B cell (primary cell): Measurements from ENCODE around the gene IL12RB1. TPM values are rescaled to one million over a fixed set of nuclear protein-coding genes. Genes with fewer than 3 reads are reported as not detected.

ENCODE experiments used
- ATAC-seq: fragments of 200-7000 bp; cut with Tn5 transposase; one replicate; pipeline ENCODE4 v1.10.0; 2021; ENCODE audit warnings: low read depth, mild to moderate bottlenecking, moderate number of reproducible peaks, moderate library complexity
- CTCF ChIA-PET: fragments of 350-600 bp; sonication (Branson Sonifier 250); formaldehyde crosslinking; loops from one replicate; lab custom pipeline; 2021; ENCODE audit warnings: antibody characterized with exemption, inconsistent platforms; lab: Charles Lee
- POLR2A ChIA-PET: fragments of 350-600 bp; sonication (Branson Sonifier 250); formaldehyde crosslinking; loops from one replicate; lab custom pipeline; 2021; ENCODE audit warnings: antibody characterized with exemption; lab: Charles Lee
- DNase-seq: peaks from one replicate; pipeline ENCODE4 v3.0.0; 2013
- H2AFZ ChIP-seq: 2 replicates; pipeline ENCODE4 v1.6.1; 2012; ENCODE audit warnings: mild to moderate bottlenecking, low read depth, low read length; ENCODE audit not compliant: insufficient read depth, poor library complexity, severe bottlenecking
- H3K27ac ChIP-seq, 2 donors: 1 replicate in 1 of 2; 2 replicates in 1 of 2; pipeline ENCODE4 v1.5.1; 2012 to 2013; ENCODE audit warnings: low read length in 2 of 2, mild to moderate bottlenecking in 2 of 2, moderate library complexity in 1 of 2
- H3K27me3 ChIP-seq, 4 experiments: fragments of 200-600 bp in 1 of 4; sonication (generic) in 1 of 4; replicated peaks in 1 of 4; 1 replicate in 2 of 4; 2 replicates in 2 of 4; pipeline versions ENCODE4 v1.6.1 to v1.7.0; 2013 to 2016; ENCODE audit warnings: low read length in 3 of 4, mild to moderate bottlenecking in 2 of 4, mixed read lengths in 1 of 4, moderate library complexity in 1 of 4; ENCODE audit not compliant: insufficient read depth in 4 of 4, control insufficient read depth in 3 of 4; ENCODE audit errors: control extremely low read depth in 1 of 4
- H3K36me3 ChIP-seq, 2 experiments: replicated peaks in 1 of 2; 1 replicate in 1 of 2; 2 replicates in 1 of 2; pipeline versions ENCODE4 v1.6.1 to v1.7.1; 2013; ENCODE audit warnings: low read length in 1 of 2; ENCODE audit not compliant: insufficient read depth in 2 of 2, control insufficient read depth in 1 of 2; ENCODE audit errors: control extremely low read depth in 1 of 2, extremely low read depth in 1 of 2
- H3K4me1 ChIP-seq, 2 donors: fragments of 200-600 bp in 1 of 2; sonication (generic) in 1 of 2; 1 replicate in 1 of 2; 2 replicates in 1 of 2; pipeline versions ENCODE4 v1.5.1 to v1.6.1; 2013 to 2017; ENCODE audit warnings: low read length in 2 of 2; ENCODE audit not compliant: control insufficient read depth in 2 of 2, insufficient read depth in 2 of 2
- H3K4me2 ChIP-seq: replicated peaks from 2 replicates; pipeline ENCODE3; 2012; ENCODE audit warnings: mild to moderate bottlenecking, low read depth, low read length; ENCODE audit not compliant: poor library complexity, severe bottlenecking
- H3K4me3 ChIP-seq, 5 experiments: fragments of 200-600 bp in 1 of 5; sonication (generic) in 1 of 5; 1 replicate in 3 of 5; 2 replicates in 2 of 5; pipeline versions ENCODE4 v1.5.1 to v1.7.0; 2011 to 2016; ENCODE audit warnings: low read length in 4 of 5, mild to moderate bottlenecking in 4 of 5, low read depth in 2 of 5, control low read depth in 1 of 5, moderate library complexity in 1 of 5; ENCODE audit not compliant: insufficient read depth in 1 of 5; ENCODE audit errors: control extremely low read depth in 1 of 5, extremely low read depth in 1 of 5
- H3K79me2 ChIP-seq: fragments of 200-600 bp; sonication (generic); one replicate; pipeline ENCODE4 v1.6.0; 2016; ENCODE audit warnings: low read length; ENCODE audit not compliant: control insufficient read depth, insufficient read depth
- H3K9ac ChIP-seq: fragments of 200-600 bp; sonication (generic); 2 replicates; pipeline ENCODE4 v1.6.1; 2017; ENCODE audit warnings: mild to moderate bottlenecking, low read length, moderate library complexity
- H3K9me3 ChIP-seq, 3 donors: one replicate each; pipeline versions ENCODE4 v1.6.1 to v1.7.1; 2013; ENCODE audit warnings: low read length in 2 of 3; ENCODE audit not compliant: control insufficient read depth in 2 of 3, insufficient read depth in 1 of 3; ENCODE audit errors: control extremely low read depth in 1 of 3
- H4K20me1 ChIP-seq: 2 replicates; pipeline ENCODE4 v1.6.0; 2012; ENCODE audit warnings: mild to moderate bottlenecking, low read length; ENCODE audit not compliant: insufficient read depth, control insufficient read depth, poor library complexity, severe bottlenecking
- H3K27ac Mint-ChIP-seq: one replicate; pipeline ENCODE4 v1.8.0; 2021; ENCODE audit warnings: mixed read lengths
- H3K27me3 Mint-ChIP-seq: one replicate; pipeline ENCODE4 v1.8.0; 2021; ENCODE audit warnings: mixed read lengths
- H3K4me1 Mint-ChIP-seq: one replicate; pipeline ENCODE4 v1.8.0; 2021; ENCODE audit warnings: mixed read lengths
- H3K4me3 Mint-ChIP-seq: one replicate; pipeline ENCODE4 v1.8.0; 2021; ENCODE audit warnings: mixed read lengths
- H3K9me3 Mint-ChIP-seq: one replicate; pipeline ENCODE4 v1.8.0; 2022; ENCODE audit warnings: mixed read lengths; ENCODE audit not compliant: insufficient read depth
- EZH2 ChIP-seq: IDR thresholded peaks from 2 replicates; pipeline ENCODE4 v1.6.1; 2012; ENCODE audit warnings: borderline replicate concordance, low read depth, mild to moderate bottlenecking, moderate library complexity, low read length; ENCODE audit not compliant: insufficient read depth, poor library complexity, severe bottlenecking
- WGBS: methylation state at CpG from one replicate; pipeline ENCODE4 v1.1.5; 2013; ENCODE audit warnings: missing lambda C conversion rate; ENCODE audit not compliant: insufficient coverage; 5-methylcytosine and 5-hydroxymethylcytosine counted together
- intact Hi-C: fragments of 100-400 bp; cut with micrococcal nuclease; formaldehyde crosslinking; loops from one replicate; pipeline ENCODE4 v1.10.0; 2022
- polyA plus RNA-seq: library from polyadenylated mRNA; depleted of rRNA; stranded (reverse); fragments of >200 nt; gene quantifications from 2 replicates; pipeline ENCODE4 v1.2.3, GENCODE V29; 2012
- total RNA-seq, 2 donors: library from RNA; stranded (reverse); fragments of 120-200 nt in 1 of 2; gene quantifications; 1 replicate in 1 of 2; 2 replicates in 1 of 2; pipeline versions ENCODE4 v1.2.3 to v1.2.4, GENCODE V29; 2013 to 2022
- TF ChIP-seq, protein P1 (sequence below): fragments of 200-600 bp; IDR thresholded peaks from one replicate; pipeline ENCODE4 v1.8.0; 2022; ENCODE audit warnings: antibody characterized with exemption, mild to moderate bottlenecking

The IL12RB1 gene
- total and polyA plus RNA-seq, 2 donors (not counting 1 experiment from before 2014, with no cell fraction given): 18.8 to 24.5 TPM

GRCh38 chr19:18090545-18091216, 3.9 kb upstream of the IL12RB1 start:
- POLR2A ChIA-PET: interaction anchor here (0.5 to 3.1 kb wide), 11 partner anchors 8 to 858 kb away, joined by 3 to 23 read pairs (median 5); partner anchors contain the start of gene MAST3
- peak overlapping the region; percentile 27 for H3K9ac ChIP-seq

More at GRCh38 chr19:18090545-18091216, 3.9 kb upstream of the IL12RB1 start:
- Histone ChIP-seq H3K27ac (peak overlapping the region; percentile 94 to 97), H3K79me2 (peaks cover 33% of the 10 kb centered on the region), H3K4me1 (peaks cover 53 to 67% of the 10 kb centered on the region in 2 donors), H3K9me3 (peaks cover 0 to 5% (median 0%) of the 10 kb centered on the region in 3 donors), H4K20me1 (no peaks in the 10 kb centered on the region), H3K4me2 (peak overlapping the region; percentile 69), H3K27me3 (no peaks in the 10 kb centered on the region), H3K36me3 (no peaks in the 10 kb centered on the region), H2AFZ (peak overlapping the region; percentile 60), H3K4me3 (peak overlapping the region in 2 of 5 experiments; percentile 18 to 44)
- no peak for ATAC-seq
- Mint-ChIP-seq H3K4me1 (peaks cover 55% of the 10 kb centered on the region), H3K27me3 (no peaks in the 10 kb centered on the region), H3K9me3 (no peaks in the 10 kb centered on the region), H3K4me3 (peak overlapping the region; percentile 80), H3K27ac (peak overlapping the region; percentile 97)
- no peak for TF ChIP-seq EZH2
- TF ChIP-seq, protein P1, sequence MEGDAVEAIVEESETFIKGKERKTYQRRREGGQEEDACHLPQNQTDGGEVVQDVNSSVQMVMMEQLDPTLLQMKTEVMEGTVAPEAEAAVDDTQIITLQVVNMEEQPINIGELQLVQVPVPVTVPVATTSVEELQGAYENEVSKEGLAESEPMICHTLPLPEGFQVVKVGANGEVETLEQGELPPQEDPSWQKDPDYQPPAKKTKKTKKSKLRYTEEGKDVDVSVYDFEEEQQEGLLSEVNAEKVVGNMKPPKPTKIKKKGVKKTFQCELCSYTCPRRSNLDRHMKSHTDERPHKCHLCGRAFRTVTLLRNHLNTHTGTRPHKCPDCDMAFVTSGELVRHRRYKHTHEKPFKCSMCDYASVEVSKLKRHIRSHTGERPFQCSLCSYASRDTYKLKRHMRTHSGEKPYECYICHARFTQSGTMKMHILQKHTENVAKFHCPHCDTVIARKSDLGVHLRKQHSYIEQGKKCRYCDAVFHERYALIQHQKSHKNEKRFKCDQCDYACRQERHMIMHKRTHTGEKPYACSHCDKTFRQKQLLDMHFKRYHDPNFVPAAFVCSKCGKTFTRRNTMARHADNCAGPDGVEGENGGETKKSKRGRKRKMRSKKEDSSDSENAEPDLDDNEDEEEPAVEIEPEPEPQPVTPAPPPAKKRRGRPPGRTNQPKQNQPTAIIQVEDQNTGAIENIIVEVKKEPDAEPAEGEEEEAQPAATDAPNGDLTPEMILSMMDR: no peak
- intact Hi-C loops: loop anchor here (2.0 kb wide), 1 partner anchor 14 kb away; no protein-coding TSS in a partner anchor
- CTCF ChIA-PET: interaction anchor here (0.9 to 7.1 kb wide), 11 partner anchors 13 to 189 kb away, joined by 3 to 58 read pairs (median 4); partner anchors contain the start of genes ARRDC2 and CCDC124
- 82% methylated on average over 8 of the region's 12 CpGs for WGBS
- DNase-seq: no peak
